Heart left ventricle (tissue), 13 donors: Measurements from ENCODE around the gene STOML1.
"Not testable (repeated sequence)": the region's sequence is repeated elsewhere in the genome, so short reads cannot be mapped to it uniquely, and the experiment has no call there.

Experiments used
- POLR2A ChIP-seq, 2 donors: fragments of 450-650 bp; IDR thresholded peaks; one replicate each; pipeline ENCODE4 v1.6.1; 2017; ENCODE audit warnings: antibody characterized with exemption in 2 of 2, mild to moderate bottlenecking in 2 of 2, moderate library complexity in 2 of 2
- TF ChIP-seq, protein P1 (sequence below), 12 donors: fragments of 200-600 bp; sonication (generic) in 4 of 12; IDR thresholded peaks; one replicate each; pipeline versions ENCODE4 v1.5.0 to v1.8.0; 2018 to 2022; ENCODE audit warnings: antibody characterized with exemption in 12 of 12, mild to moderate bottlenecking in 5 of 12
- donor health status: ischemic (EF 13 %, LVEDD 7.1; RV severe dilation, severe dysfunction).
- donor health status: DM: no; HTN: yes; CAD: no.
- donor health status: DM: no; HTN: no; CAD: no.
- donor health status: ischemic (EF 25% LVEDD 6.9; RV normal size, moderate dysfunction).
- donor health status: ischemic (EF 25% LVEDD 5.7; RV mildly dilated, moderate dysfunction).
- donor health status: ischemic (EF 35%, LVEDD 5.7; RV mildly dilated, moderate dysfunction).
- donor health status: nonischemic (EF 11% LVEDD 7.7; RV severe dilation, severe dysfunction).
- donor health status: DM: yes; HTN: yes; CAD: no.
- donor health status: PGD.
- donor health status: ischemic (EF 29% LVEDD 5.4; RV normal size, mild dysfunction).
- donor health status: nonischemic (EF 23%, LVEDD 6.1; RV moderate dilation, normal function).

DNA sequence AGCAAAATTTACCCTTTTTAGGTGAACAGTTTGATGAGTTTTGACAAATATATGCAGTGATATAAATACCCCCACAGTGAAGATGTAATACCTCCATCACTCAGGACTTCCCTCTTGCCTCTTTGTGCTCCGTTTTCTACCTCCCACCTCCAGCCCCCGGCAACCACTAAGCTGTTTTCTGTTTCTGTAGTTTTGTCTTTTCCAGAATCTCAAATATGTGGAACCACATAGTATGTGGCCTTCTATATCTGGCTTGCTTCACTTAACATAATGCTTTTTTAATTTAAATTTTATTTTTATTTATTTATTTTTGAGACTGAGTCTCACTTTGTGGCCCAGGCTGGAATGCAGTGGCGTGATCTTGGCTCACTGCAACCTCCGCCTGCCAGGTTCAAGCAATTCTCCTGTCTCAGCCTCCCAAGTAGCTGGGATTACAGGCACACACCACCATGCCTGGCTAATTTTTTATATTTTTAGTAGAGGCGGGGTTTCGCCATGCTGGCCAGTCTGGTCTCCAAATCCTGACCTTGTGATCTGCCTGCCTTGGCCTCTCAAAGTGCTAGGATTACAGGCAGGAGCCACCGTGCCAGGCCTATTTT, 31.5 kb downstream of the STOML1 start:
- TF ChIP-seq, protein P1, sequence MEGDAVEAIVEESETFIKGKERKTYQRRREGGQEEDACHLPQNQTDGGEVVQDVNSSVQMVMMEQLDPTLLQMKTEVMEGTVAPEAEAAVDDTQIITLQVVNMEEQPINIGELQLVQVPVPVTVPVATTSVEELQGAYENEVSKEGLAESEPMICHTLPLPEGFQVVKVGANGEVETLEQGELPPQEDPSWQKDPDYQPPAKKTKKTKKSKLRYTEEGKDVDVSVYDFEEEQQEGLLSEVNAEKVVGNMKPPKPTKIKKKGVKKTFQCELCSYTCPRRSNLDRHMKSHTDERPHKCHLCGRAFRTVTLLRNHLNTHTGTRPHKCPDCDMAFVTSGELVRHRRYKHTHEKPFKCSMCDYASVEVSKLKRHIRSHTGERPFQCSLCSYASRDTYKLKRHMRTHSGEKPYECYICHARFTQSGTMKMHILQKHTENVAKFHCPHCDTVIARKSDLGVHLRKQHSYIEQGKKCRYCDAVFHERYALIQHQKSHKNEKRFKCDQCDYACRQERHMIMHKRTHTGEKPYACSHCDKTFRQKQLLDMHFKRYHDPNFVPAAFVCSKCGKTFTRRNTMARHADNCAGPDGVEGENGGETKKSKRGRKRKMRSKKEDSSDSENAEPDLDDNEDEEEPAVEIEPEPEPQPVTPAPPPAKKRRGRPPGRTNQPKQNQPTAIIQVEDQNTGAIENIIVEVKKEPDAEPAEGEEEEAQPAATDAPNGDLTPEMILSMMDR (IDR thresholded peaks at IDR 0.05), result not testable (repeated sequence)
- not testable (repeated sequence) for TF ChIP-seq POLR2A (IDR thresholded peaks at IDR 0.05)
